HG03108 (cell line): ENCODE data around the gene LCN1.

Experiments
- ATAC-seq: cut with Tn5 transposase; IDR thresholded peaks from one replicate; pipeline ENCODE4 v1.9.1; 2021; ENCODE audit warnings: moderate library complexity; ENCODE audit not compliant: unreplicated experiment

LCN1 gene

GRCh38 chr9:135488527-135488926 lies 32.7 kb upstream of the LCN1 start:
- no peak for ATAC-seq

GRCh38 chr9:135489188-135489906 lies 31.9 kb upstream of the LCN1 start:
- no peak for ATAC-seq

- no peak for ATAC-seq
Observed at GRCh38 chr9:135490166-135490870, 30.9 kb upstream of the LCN1 start.

- no peak for ATAC-seq
Observed at GRCh38 chr9:135490980-135491464, 30.2 kb upstream of the LCN1 start.

GRCh38 chr9:135491764-135492163 lies 29.5 kb upstream of the LCN1 start:
- no peak for ATAC-seq

- ATAC-seq = no peak
Observed at GRCh38 chr9:135492886-135493669, 28.2 kb upstream of the LCN1 start.

GRCh38 chr9:135494791-135495559 lies 26.3 kb upstream of the LCN1 start:
- no peak for ATAC-seq

- ATAC-seq = no peak
Observed at GRCh38 chr9:135498381-135499126, 22.7 kb upstream of the LCN1 start.

- no peak for ATAC-seq
Observed at GRCh38 chr9:135499326-135500070, 21.7 kb upstream of the LCN1 start.

GRCh38 chr9:135500071-135500524 lies 21.1 kb upstream of the LCN1 start:
- ATAC-seq = no peak

GRCh38 chr9:135500525-135501260 lies 20.5 kb upstream of the LCN1 start, which contains the start of gene MRPS2:
TSS of gene MRPS2 (plus strand) at chr9:135500682. CDS start at chr9:135500711, 29 bp downstream.
- ATAC-seq = peak; percentile 79

- peak; percentile 48 for ATAC-seq
Observed at GRCh38 chr9:135501261-135502167, 19.7 kb upstream of the LCN1 start.

GRCh38 chr9:135502168-135502872 lies 18.9 kb upstream of the LCN1 start:
- no peak for ATAC-seq

- ATAC-seq = no peak
Observed at GRCh38 chr9:135502873-135503321, 18.3 kb upstream of the LCN1 start.

GRCh38 chr9:135503371-135504261 lies 17.6 kb upstream of the LCN1 start:
- no peak for ATAC-seq
